ENCODE data around the gene USF2.

DNA sequence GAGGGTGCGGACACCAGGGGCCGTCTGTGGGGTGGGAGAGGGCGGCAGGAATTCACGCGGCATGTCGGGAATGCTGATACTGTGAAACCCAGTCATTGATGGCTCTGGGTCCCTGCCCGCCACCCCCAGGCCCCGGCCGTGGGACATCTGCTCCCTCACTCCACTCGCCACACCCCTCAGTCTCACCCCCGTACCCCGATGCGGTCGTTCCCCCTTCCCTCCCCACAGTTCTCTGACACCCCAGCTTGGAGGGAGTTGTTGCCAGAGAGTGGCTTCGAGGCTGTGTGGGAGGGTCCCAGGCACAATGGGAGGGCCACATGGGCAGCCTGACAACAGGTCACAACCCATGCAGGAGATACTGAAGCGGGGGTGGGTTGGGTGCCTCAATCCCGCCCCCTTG lies 25.0 kb downstream of the USF2 start:
- TF ChIP-seq, protein P1, sequence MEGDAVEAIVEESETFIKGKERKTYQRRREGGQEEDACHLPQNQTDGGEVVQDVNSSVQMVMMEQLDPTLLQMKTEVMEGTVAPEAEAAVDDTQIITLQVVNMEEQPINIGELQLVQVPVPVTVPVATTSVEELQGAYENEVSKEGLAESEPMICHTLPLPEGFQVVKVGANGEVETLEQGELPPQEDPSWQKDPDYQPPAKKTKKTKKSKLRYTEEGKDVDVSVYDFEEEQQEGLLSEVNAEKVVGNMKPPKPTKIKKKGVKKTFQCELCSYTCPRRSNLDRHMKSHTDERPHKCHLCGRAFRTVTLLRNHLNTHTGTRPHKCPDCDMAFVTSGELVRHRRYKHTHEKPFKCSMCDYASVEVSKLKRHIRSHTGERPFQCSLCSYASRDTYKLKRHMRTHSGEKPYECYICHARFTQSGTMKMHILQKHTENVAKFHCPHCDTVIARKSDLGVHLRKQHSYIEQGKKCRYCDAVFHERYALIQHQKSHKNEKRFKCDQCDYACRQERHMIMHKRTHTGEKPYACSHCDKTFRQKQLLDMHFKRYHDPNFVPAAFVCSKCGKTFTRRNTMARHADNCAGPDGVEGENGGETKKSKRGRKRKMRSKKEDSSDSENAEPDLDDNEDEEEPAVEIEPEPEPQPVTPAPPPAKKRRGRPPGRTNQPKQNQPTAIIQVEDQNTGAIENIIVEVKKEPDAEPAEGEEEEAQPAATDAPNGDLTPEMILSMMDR (IDR thresholded peaks at IDR 0.05), result no peak
- TF ChIP-seq POLR2A (IDR thresholded peaks at IDR 0.05), result no peak

All from thyroid gland (tissue), 4 donors.